Muscle layer of duodenum (tissue), 2 donors: Measurements from ENCODE around the gene ZSCAN18.

Experiments
- H3K27ac ChIP-seq: one replicate; pipeline ENCODE4 v1.7.0; 2013; ENCODE audit warnings: mild to moderate bottlenecking, low read length
- H3K27me3 ChIP-seq: one replicate; pipeline ENCODE4 v1.7.0; 2013; ENCODE audit warnings: low read depth, mild to moderate bottlenecking, control low read depth, low read length
- H3K36me3 ChIP-seq, 2 donors: one replicate each; pipeline ENCODE4 v1.7.0; 2013; ENCODE audit warnings: low read length in 2 of 2, control low read depth in 1 of 2, mild to moderate bottlenecking in 1 of 2; ENCODE audit not compliant: insufficient read depth in 2 of 2, control insufficient read depth in 1 of 2
- H3K4me1 ChIP-seq, 2 donors: one replicate each; pipeline ENCODE4 v1.7.0; 2013; ENCODE audit warnings: low read length in 2 of 2, mild to moderate bottlenecking in 2 of 2, control low read depth in 1 of 2, moderate library complexity in 1 of 2; ENCODE audit not compliant: insufficient read depth in 2 of 2, control insufficient read depth in 1 of 2
- H3K4me3 ChIP-seq, 2 donors: one replicate each; pipeline ENCODE4 v1.7.0; 2013; ENCODE audit warnings: low read length in 2 of 2, low read depth in 1 of 2, mild to moderate bottlenecking in 1 of 2
- H3K9me3 ChIP-seq, 2 donors: one replicate each; pipeline ENCODE4 v1.7.0; 2013; ENCODE audit warnings: low read length in 2 of 2, control low read depth in 1 of 2, mild to moderate bottlenecking in 1 of 2; ENCODE audit not compliant: control insufficient read depth in 1 of 2
- donor health status: healthy.

The ZSCAN18 gene

DNA sequence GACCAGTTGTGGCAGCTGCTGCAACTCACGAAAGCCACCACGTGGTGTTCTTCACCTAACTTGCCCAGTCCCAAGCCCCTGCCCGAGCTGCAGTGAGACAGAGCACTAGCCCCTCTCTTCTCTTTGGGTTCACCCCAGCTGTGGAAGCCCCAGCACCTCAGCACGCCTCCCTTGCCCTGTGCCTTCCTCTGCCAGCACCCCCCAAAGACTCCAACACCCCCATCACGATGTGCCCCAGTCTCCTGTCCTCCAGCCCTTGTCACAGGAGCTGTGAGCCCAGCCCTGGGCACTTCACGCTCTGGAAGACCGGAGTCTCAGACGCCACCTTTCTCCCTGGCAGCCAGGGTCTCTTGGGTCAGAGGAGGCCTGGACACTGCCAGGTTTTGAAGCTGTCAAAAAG lies 41.2 kb downstream of the ZSCAN18 start:
- H3K4me3 ChIP-seq = no peak overlapping the region
- peaks cover 0 to 3% of the 10 kb centered on the region in 2 donors for H3K4me1 ChIP-seq
- H3K27me3 ChIP-seq = no peaks in the 10 kb centered on the region
- H3K36me3 ChIP-seq = peaks cover 0 to 5% of the 10 kb centered on the region in 2 donors
- no peak overlapping the region for H3K27ac ChIP-seq
- peaks cover 3 to 30% of the 10 kb centered on the region in 2 donors for H3K9me3 ChIP-seq

DNA sequence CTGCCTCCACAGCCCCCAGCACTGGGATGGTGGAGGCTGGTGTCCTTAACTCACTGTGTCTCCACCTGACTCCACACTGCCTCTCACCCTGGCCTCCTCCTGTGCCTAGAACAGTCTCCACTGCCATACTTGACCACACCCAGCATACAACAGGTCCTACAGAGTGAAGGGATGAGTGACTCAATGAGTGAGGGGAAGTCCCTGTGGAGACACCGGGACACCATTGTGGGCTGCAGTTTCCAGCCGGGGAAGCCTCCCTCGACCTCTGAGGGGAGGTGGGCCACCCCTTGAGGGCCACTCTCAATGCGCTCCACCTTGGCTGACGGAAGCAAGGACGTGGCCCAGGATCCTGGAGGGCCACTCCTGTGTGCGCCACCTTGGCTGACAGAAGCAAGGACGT lies 41.8 kb downstream of the ZSCAN18 start:
- Histone ChIP-seq H3K4me1 (peaks cover 0 to 3% of the 10 kb centered on the region in 2 donors), H3K4me3 (no peak overlapping the region), H3K27ac (no peak overlapping the region), H3K9me3 (peaks cover 0 to 26% of the 10 kb centered on the region in 2 donors), H3K36me3 (peaks cover 0 to 3% of the 10 kb centered on the region in 2 donors), H3K27me3 (no peaks in the 10 kb centered on the region)

DNA sequence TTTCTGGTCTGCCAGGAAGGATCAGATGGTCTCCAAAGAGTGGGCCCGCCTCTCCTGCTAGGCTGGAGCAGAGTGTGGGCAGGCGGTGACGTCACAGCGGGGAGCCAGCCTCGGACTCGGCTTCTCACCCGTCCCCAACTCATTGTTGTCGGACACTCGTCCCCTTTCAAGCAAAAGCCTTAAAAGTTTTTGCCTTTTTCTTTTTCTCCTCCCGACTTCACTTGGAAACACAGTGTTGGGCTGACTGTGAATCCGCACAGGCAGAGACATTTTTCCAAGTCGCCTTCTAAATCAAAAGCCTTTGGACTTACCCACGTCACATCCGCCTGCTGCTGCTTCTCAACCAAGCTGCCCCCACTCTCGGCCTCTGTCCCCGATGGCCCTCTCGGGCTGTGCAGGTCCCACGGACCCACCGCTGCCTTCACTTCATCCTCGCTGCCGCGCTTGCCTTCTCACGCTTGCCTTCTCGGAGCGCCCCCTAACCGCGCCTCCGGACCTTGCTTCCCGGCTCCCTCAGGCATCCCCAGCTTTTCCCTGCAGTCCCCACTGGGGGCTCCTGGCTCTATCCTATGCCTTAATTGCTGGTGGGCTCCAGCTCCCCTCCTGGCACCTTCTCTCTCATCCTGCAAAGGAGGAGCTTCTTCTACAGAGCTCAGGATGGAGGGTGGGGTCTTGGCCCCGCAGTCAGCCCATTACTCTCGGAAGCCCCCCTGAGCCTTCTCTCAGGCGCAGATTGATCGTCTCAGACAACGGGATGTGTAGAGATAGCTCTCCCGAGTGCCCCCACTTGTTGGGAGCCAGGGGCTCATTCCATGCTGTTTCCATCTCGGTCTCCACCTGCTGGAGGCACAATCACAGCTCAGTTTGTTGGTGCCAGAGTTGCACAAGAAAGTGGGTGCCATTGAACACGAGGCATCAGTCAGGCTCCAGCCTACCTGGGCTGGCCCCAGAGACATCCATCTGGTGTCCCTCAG lies 42.8 kb downstream of the ZSCAN18 start:
- Histone ChIP-seq H3K27ac (peak overlapping the region; percentile 45), H3K4me3 (peak overlapping the region; percentile 48 to 54), H3K9me3 (peaks cover 0 to 18% of the 10 kb centered on the region in 2 donors), H3K27me3 (no peaks in the 10 kb centered on the region), H3K4me1 (peaks cover 0 to 3% of the 10 kb centered on the region in 2 donors), H3K36me3 (peaks cover 0 to 3% of the 10 kb centered on the region in 2 donors)

DNA sequence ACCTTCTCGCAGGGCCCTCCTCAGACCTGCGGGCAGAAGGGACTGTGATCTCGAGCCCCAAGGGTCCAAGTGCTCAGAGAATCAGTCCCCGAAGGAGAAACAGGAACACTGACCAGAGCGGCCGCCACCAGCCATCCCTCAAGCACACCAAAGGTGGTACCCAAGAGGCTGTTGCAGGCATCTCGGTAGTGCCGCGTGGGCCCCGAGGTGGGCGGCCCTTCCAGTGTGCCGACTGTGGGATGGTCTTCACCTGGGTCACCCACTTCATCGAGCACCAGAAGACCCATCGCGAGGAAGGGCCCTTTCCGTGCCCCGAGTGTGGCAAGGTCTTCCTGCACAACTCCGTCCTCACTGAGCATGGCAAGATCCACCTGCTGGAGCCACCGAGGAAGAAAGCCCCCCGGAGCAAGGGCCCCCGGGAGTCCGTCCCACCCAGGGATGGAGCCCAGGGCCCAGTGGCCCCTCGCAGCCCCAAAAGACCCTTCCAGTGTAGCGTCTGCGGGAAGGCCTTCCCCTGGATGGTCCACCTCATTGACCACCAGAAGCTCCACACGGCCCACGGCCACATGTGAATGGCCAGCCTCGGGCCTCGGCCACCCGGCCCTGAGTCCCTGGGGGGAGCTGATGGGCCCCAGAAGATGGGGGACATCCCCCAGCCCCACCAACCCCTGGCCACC lies 44.4 kb downstream of the ZSCAN18 start:
- no peaks in the 10 kb centered on the region for H3K27me3 ChIP-seq
- H3K4me1 ChIP-seq = peaks cover 0 to under 1% of the 10 kb centered on the region in 2 donors
- H3K4me3 ChIP-seq = peak overlapping the region in 1 of 2 donors; percentile 33
- H3K27ac ChIP-seq = no peak overlapping the region
- H3K9me3 ChIP-seq = peaks cover 0 to 23% of the 10 kb centered on the region in 2 donors
- peaks cover 0 to 3% of the 10 kb centered on the region in 2 donors for H3K36me3 ChIP-seq

DNA sequence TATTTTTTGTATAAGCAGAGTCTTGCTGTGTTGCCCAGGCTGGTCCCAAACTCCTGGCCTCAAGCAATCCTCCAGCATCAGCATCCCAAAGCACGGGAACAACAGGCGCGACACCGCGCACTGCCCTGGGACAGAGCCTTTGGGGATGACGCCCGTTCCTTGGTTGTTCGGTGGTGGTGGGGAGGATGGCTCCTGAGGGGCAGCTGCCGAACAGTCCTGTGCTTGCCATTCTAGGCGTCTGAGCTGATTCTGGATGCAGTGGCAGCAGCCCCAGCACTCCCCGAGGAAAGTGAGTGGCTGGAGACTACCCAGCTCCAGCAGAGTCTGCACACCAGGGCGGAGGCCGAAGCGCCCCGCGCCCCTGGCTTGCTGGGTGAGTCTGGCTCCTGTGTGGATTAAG lies 45.8 kb downstream of the ZSCAN18 start:
- H3K4me1 ChIP-seq = no peaks in the 10 kb centered on the region
- no peak overlapping the region for H3K4me3 ChIP-seq
- no peak overlapping the region for H3K27ac ChIP-seq
- peaks cover 0 to 26% of the 10 kb centered on the region in 2 donors for H3K9me3 ChIP-seq
- no peaks in the 10 kb centered on the region for H3K27me3 ChIP-seq
- peaks cover 0 to 3% of the 10 kb centered on the region in 2 donors for H3K36me3 ChIP-seq

DNA sequence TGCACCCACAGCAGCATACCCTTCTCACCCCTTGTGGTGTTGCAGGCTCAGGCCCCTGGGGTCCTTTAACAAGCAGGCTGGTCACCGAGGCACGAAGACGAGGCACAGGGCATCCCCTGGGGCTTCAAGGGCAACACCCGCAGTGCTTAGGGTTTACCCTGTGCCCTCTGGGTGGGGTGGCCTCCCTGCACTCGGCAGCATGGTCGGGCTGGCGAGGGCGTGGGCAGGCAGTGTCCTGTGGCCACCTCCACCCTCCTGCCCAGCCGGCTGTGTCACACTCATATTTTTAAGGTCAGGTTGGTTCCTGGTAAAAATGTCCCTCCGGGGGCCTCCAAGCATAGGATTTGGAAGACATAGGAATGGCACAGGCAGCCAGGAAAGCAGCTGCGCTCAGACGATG lies 50.4 kb downstream of the ZSCAN18 start:
- Histone ChIP-seq H3K4me1 (no peaks in the 10 kb centered on the region), H3K27me3 (no peaks in the 10 kb centered on the region), H3K9me3 (peaks cover 0 to 60% of the 10 kb centered on the region in 2 donors), H3K27ac (no peak overlapping the region), H3K4me3 (peak overlapping the region in 1 of 2 donors; percentile 33), H3K36me3 (no peaks in the 10 kb centered on the region)

DNA sequence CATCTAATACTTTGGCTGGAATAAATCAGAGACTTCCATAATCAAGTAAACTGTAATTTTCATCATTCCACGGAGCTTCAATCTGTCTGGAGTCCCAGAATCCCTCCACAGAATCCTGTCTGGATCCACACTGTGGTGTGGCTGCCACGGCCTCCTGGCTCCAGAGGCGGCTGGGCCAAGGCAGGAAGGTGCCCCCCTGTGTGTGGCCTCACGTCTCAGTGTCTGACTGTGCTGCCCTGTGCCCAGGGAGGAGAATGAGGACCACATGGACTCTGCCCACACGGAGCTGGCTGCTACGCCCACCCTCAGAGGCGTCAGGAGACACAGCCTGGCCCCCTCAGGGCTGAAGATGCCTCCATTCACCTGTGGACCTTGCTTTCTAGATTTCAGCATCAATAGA lies 51.2 kb downstream of the ZSCAN18 start:
- H3K27ac ChIP-seq = no peak overlapping the region
- peaks cover 0 to 57% of the 10 kb centered on the region in 2 donors for H3K9me3 ChIP-seq
- no peaks in the 10 kb centered on the region for H3K36me3 ChIP-seq
- H3K4me3 ChIP-seq = peak overlapping the region in 1 of 2 donors; percentile 29
- no peaks in the 10 kb centered on the region for H3K4me1 ChIP-seq
- H3K27me3 ChIP-seq = no peaks in the 10 kb centered on the region

DNA sequence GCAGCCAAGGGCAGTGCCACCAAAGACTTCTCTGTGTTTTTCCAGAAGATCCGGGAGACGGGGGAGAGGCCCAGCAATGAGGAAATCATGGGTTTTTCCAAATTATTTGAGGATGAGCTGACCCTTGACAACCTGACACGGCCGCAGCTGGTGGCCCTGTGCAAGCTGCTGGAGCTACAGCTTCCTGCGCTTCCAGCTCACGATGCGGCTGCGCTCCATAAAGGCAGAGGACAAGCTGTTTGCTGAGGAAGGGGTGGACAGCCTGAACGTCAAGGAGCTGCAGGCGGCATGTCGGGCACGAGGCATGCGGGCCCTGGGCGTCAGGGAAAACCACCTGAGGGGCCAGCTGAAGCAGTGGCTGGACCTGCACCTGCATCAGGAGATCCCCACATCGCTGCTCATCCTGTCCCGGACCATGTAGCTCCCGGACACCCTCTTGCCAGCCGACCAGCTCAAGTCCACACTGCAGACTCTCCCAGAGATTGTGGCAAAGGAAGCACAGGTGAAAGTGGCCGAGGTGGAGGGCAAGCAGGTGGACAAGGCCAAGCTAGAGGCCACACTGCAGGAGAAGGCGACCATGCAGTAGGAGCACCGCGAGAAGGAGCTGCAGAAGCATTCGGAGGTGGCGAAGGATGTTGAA lies 52.5 kb downstream of the ZSCAN18 start:
- Histone ChIP-seq H3K4me3 (peak overlapping the region in 1 of 2 donors; percentile 40), H3K9me3 (peaks cover 0 to 67% of the 10 kb centered on the region in 2 donors), H3K36me3 (no peaks in the 10 kb centered on the region), H3K27me3 (no peaks in the 10 kb centered on the region), H3K4me1 (no peaks in the 10 kb centered on the region), H3K27ac (no peak overlapping the region)

DNA sequence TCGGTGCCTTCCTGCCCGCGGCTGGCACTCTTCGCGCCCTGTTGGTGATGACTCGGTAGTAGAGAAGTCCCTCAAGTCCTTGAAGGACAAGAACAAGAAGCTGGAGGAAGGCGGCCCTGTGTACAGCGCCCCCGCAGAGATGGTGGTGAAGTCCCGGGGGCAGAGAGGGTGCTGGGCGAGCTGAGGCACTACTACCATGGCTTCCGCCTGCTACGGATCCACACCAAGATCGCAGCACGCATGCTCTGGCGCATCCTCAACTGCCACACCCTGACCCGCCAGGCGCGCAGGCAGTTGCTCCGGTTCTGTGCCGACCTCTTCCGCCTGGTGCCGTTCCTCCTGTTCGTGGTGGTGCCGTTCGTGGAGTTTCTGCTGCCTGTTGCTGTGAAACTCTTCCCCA lies 53.1 kb downstream of the ZSCAN18 start:
- Histone ChIP-seq H3K36me3 (no peaks in the 10 kb centered on the region), H3K9me3 (peaks cover 0 to 73% of the 10 kb centered on the region in 2 donors), H3K4me3 (peak overlapping the region in 1 of 2 donors; percentile 40), H3K4me1 (no peaks in the 10 kb centered on the region), H3K27me3 (no peaks in the 10 kb centered on the region), H3K27ac (no peak overlapping the region)

DNA sequence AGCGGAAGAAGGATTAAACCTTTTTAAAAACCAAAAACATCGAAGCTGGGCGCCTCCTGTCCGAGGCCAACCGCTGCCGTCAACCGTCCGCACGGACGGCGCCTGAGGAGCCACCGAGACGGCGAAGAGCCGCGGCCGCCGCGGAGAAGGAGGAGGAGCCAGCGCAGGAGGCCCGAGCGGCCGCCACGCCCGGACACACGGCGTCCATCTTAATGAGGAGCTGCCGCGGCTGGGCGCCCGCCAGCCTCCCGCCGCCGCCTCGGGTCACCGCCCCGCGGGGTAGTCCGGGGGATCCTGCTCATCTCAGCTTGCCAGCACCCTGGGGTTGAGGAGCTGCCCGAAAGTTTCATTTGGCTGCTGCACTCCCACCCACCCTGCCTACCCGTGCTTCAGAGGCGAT lies 53.6 kb downstream of the ZSCAN18 start:
- Histone ChIP-seq H3K4me3 (peak overlapping the region in 1 of 2 donors; percentile 14), H3K9me3 (peaks cover 0 to 74% of the 10 kb centered on the region in 2 donors), H3K27me3 (no peaks in the 10 kb centered on the region), H3K4me1 (no peaks in the 10 kb centered on the region), H3K36me3 (no peaks in the 10 kb centered on the region), H3K27ac (no peak overlapping the region)
